ENCODE measurements around the gene RAPGEF4.

The RAPGEF4 gene

GRCh38 chr2:172925600-172925999, 190.0 kb downstream of the RAPGEF4 start:
- no peak overlapping the region for H2AK5ac ChIP-seq (ENCODE audit: low read length)
- no peak overlapping the region for H4K8ac ChIP-seq (ENCODE audit: low read depth, low read length)
- no peak overlapping the region for H2AFZ ChIP-seq (ENCODE audit: insufficient read depth, low read length, poor library complexity)
- no peak overlapping the region for H2BK5ac ChIP-seq (ENCODE audit: low read depth, low read length, poor library complexity)
- H3K14ac ChIP-seq (ENCODE audit: low read length) = no peak overlapping the region
- no peak overlapping the region for H3K4me3 ChIP-seq (ENCODE audit: low read depth, low read length)
- no CpG with 5 or more reads among the region's 2 CpGs for WGBS (ENCODE audit: extremely low coverage, insufficient coverage, insufficient read length)
- no peak overlapping the region for H3K4me2 ChIP-seq (ENCODE audit: low read length)
- no peaks in the 10 kb centered on the region for H3K4me1 ChIP-seq (ENCODE audit: control insufficient read depth in 1 of 2, insufficient read depth in 2 of 2, low read length in 2 of 2)
- no peak overlapping the region for H3K23ac ChIP-seq (ENCODE audit: low read length)
- H3K27ac ChIP-seq (ENCODE audit: low read depth, low read length) = no peak overlapping the region
- no peaks in the 10 kb centered on the region for H3K79me2 ChIP-seq (ENCODE audit: control insufficient read depth, insufficient read depth, low read length, poor library complexity)
- no peaks in the 10 kb centered on the region for H3K27me3 ChIP-seq (ENCODE audit: insufficient read depth, low read length)
- no peak overlapping the region for H3K18ac ChIP-seq (ENCODE audit: low read length)
- H4K91ac ChIP-seq (ENCODE audit: low read depth, low read length) = no peak overlapping the region
- H2BK120ac ChIP-seq (ENCODE audit: insufficient read depth, low read length, poor library complexity) = no peak overlapping the region
- H3K9ac ChIP-seq (ENCODE audit: low read length) = no peak overlapping the region
- H2BK12ac ChIP-seq (ENCODE audit: low read length) = no peak overlapping the region
- H4K12ac ChIP-seq (ENCODE audit: low read depth, low read length) = no peak overlapping the region
- no peaks in the 10 kb centered on the region for H3K36me3 ChIP-seq (ENCODE audit: control insufficient read depth in 1 of 2, insufficient read depth in 2 of 2, low read length in 2 of 2)
- no peaks in the 10 kb centered on the region for H3K9me3 ChIP-seq (ENCODE audit: insufficient read depth, low read depth, low read length)
- DNase-seq = no peak
- H3K79me1 ChIP-seq (ENCODE audit: low read length) = no peaks in the 10 kb centered on the region
- H3K4ac ChIP-seq (ENCODE audit: low read depth, low read length) = no peak overlapping the region

DNA sequence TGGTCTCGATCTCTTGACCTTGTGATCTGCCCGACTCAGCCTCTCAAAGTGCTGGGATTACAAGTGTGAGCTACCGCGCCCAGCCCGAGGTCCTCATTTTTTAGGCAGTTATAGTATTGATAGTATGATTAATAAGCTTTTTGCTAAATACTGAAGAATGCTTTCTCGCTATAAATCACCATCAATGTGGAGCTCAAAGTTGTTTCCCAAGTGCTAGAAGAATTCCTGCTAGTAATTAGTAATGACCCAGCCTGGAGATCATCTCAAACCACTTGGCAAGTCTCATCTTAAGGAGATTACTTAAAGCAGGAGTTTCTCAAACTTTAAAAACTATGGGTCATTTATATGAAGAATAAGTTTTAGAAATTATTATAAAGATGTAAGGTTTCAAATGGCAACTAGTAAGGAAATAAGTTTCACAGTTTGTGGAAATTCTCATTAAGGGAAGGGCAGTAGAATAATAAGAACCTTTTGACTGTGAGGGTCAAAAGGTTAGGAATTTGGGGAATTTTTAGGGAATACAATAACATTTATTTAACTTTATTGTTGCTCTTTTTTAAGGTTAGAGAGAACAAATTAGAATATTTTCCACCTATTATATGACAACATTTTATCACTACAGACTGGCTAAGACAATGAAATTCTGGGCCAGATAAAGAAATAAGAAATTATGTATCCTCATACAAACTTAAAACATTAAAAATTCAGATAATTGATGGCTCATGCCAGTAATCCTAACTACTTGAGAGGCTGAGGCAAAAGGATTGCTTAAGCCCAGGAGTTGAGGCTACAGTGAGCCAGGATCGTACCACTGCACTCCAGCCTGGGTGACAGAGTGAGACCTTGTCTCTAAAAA, 191.4 kb downstream of the RAPGEF4 start:
- Histone ChIP-seq H3K9me3 (ENCODE audit: insufficient read depth, low read depth, low read length) (no peaks in the 10 kb centered on the region), H3K9ac (ENCODE audit: low read length) (no peak overlapping the region), H3K36me3 (ENCODE audit: control insufficient read depth in 1 of 2, insufficient read depth in 2 of 2, low read length in 2 of 2) (no peaks in the 10 kb centered on the region), H3K14ac (ENCODE audit: low read length) (no peak overlapping the region), H3K4me1 (ENCODE audit: control insufficient read depth in 1 of 2, insufficient read depth in 2 of 2, low read length in 2 of 2) (peaks cover 0 to 5% of the 10 kb centered on the region in 2 experiments), H2AFZ (ENCODE audit: insufficient read depth, low read length, poor library complexity) (no peak overlapping the region), H3K79me1 (ENCODE audit: low read length) (no peaks in the 10 kb centered on the region), H3K79me2 (ENCODE audit: control insufficient read depth, insufficient read depth, low read length, poor library complexity) (no peaks in the 10 kb centered on the region), H2BK120ac (ENCODE audit: insufficient read depth, low read length, poor library complexity) (no peak overlapping the region), H2BK5ac (ENCODE audit: low read depth, low read length, poor library complexity) (no peak overlapping the region), H4K8ac (ENCODE audit: low read depth, low read length) (no peak overlapping the region), H2BK12ac (ENCODE audit: low read length) (no peak overlapping the region), H3K18ac (ENCODE audit: low read length) (no peak overlapping the region), H2AK5ac (ENCODE audit: low read length) (no peak overlapping the region), H3K4me3 (ENCODE audit: low read depth, low read length) (no peak overlapping the region), H3K23ac (ENCODE audit: low read length) (no peak overlapping the region), H3K4me2 (ENCODE audit: low read length) (no peak overlapping the region), H3K4ac (ENCODE audit: low read depth, low read length) (no peak overlapping the region), H3K27ac (ENCODE audit: low read depth, low read length) (no peak overlapping the region), H4K12ac (ENCODE audit: low read depth, low read length) (no peak overlapping the region), H3K27me3 (ENCODE audit: insufficient read depth, low read length) (no peaks in the 10 kb centered on the region), H4K91ac (ENCODE audit: low read depth, low read length) (no peak overlapping the region)
- DNase-seq = no peak
- WGBS (ENCODE audit: extremely low coverage, insufficient coverage, insufficient read length) = no CpG with 5 or more reads among the region's 7 CpGs

DNA sequence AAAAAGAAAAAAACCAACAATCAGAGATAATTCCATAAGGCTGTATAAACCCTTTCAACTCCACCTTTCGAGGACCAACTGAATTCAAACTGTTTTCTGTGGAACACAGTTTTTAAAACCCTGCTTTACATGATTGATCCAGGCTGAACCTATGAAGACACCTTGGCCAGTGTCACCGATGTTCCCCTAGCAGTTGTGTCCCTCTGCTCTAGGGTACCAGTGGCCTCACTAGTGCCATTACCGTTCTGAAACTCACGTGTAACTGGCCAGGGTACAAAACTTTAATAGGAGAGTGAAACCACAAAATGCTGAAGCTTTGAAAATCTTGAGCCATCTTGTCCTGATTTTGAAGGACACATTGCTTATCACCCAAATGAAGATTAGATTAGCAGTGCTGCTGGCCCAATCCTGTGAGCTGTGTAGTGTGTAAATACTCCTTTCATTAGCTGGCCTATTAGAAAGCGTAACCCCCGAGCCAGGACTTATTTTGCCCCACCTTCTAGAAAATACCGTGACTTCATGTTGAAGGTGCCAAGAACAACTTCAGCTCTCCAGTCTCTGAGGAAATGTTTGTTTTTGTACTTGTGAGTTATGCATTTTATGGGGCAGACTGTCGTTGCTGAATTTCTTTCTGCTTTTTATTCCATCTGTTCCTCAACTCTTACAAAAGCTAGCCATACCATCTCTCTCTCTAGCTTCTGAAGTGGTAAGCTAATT, 192.2 kb downstream of the RAPGEF4 start:
- WGBS (ENCODE audit: extremely low coverage, insufficient coverage, insufficient read length) = no CpG with 5 or more reads among the region's 8 CpGs
- no peak overlapping the region for H3K4ac ChIP-seq (ENCODE audit: low read depth, low read length)
- no peaks in the 10 kb centered on the region for H3K27me3 ChIP-seq (ENCODE audit: insufficient read depth, low read length)

DNA sequence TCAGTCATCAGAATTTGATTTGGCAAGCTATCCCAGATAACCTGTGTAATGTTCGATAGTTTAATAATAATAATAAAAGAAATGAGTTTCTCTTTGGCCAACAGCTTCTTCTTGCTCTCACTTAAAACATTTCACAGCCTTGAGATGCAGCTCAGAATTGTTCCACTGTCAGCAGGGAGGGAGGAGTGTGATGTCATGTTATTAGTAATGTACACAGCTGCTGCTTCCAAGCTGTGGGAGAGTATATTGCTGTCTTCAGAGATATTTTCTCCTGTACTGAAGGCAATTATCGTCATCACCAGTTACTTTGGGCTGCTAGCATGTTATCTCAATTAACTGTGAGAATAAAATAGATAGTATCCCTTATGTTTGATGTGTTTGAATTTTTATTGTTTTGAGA, 193.1 kb downstream of the RAPGEF4 start:
- Histone ChIP-seq H3K18ac (ENCODE audit: low read length) (no peak overlapping the region), H4K8ac (ENCODE audit: low read depth, low read length) (no peak overlapping the region), H3K14ac (ENCODE audit: low read length) (no peak overlapping the region), H3K9me3 (ENCODE audit: insufficient read depth, low read depth, low read length) (no peaks in the 10 kb centered on the region), H3K27ac (ENCODE audit: low read depth, low read length) (no peak overlapping the region), H4K12ac (ENCODE audit: low read depth, low read length) (no peak overlapping the region), H4K91ac (ENCODE audit: low read depth, low read length) (no peak overlapping the region), H2BK5ac (ENCODE audit: low read depth, low read length, poor library complexity) (no peak overlapping the region), H2AFZ (ENCODE audit: insufficient read depth, low read length, poor library complexity) (no peak overlapping the region), H3K79me2 (ENCODE audit: control insufficient read depth, insufficient read depth, low read length, poor library complexity) (no peaks in the 10 kb centered on the region), H3K36me3 (ENCODE audit: control insufficient read depth in 1 of 2, insufficient read depth in 2 of 2, low read length in 2 of 2) (no peaks in the 10 kb centered on the region), H3K9ac (ENCODE audit: low read length) (no peak overlapping the region), H2BK12ac (ENCODE audit: low read length) (no peak overlapping the region), H3K79me1 (ENCODE audit: low read length) (no peaks in the 10 kb centered on the region), H3K4ac (ENCODE audit: low read depth, low read length) (no peak overlapping the region), H2BK120ac (ENCODE audit: insufficient read depth, low read length, poor library complexity) (no peak overlapping the region), H3K4me1 (ENCODE audit: control insufficient read depth in 1 of 2, insufficient read depth in 2 of 2, low read length in 2 of 2) (peaks cover 0 to 5% of the 10 kb centered on the region in 2 experiments), H3K23ac (ENCODE audit: low read length) (no peak overlapping the region), H3K4me3 (ENCODE audit: low read depth, low read length) (no peak overlapping the region), H3K4me2 (ENCODE audit: low read length) (no peak overlapping the region), H2AK5ac (ENCODE audit: low read length) (no peak overlapping the region), H3K27me3 (ENCODE audit: insufficient read depth, low read length) (no peaks in the 10 kb centered on the region)
- no peak for DNase-seq
- WGBS (ENCODE audit: extremely low coverage, insufficient coverage, insufficient read length) = no CpG with 5 or more reads among the region's 2 CpGs

More for the DNA sequence above, 192.2 kb downstream of the RAPGEF4 start:
- Histone ChIP-seq H2AK5ac (ENCODE audit: low read length) (no peak overlapping the region), H3K9me3 (ENCODE audit: insufficient read depth, low read depth, low read length) (no peaks in the 10 kb centered on the region), H3K14ac (ENCODE audit: low read length) (no peak overlapping the region), H3K9ac (ENCODE audit: low read length) (no peak overlapping the region), H4K91ac (ENCODE audit: low read depth, low read length) (no peak overlapping the region), H2BK120ac (ENCODE audit: insufficient read depth, low read length, poor library complexity) (no peak overlapping the region), H4K12ac (ENCODE audit: low read depth, low read length) (no peak overlapping the region), H3K23ac (ENCODE audit: low read length) (no peak overlapping the region), H2BK5ac (ENCODE audit: low read depth, low read length, poor library complexity) (no peak overlapping the region), H2AFZ (ENCODE audit: insufficient read depth, low read length, poor library complexity) (no peak overlapping the region), H3K79me2 (ENCODE audit: control insufficient read depth, insufficient read depth, low read length, poor library complexity) (no peaks in the 10 kb centered on the region), H3K18ac (ENCODE audit: low read length) (no peak overlapping the region), H3K4me3 (ENCODE audit: low read depth, low read length) (no peak overlapping the region), H3K79me1 (ENCODE audit: low read length) (no peaks in the 10 kb centered on the region), H3K36me3 (ENCODE audit: control insufficient read depth in 1 of 2, insufficient read depth in 2 of 2, low read length in 2 of 2) (no peaks in the 10 kb centered on the region), H2BK12ac (ENCODE audit: low read length) (no peak overlapping the region), H3K4me2 (ENCODE audit: low read length) (no peak overlapping the region), H3K27ac (ENCODE audit: low read depth, low read length) (no peak overlapping the region), H4K8ac (ENCODE audit: low read depth, low read length) (no peak overlapping the region), H3K4me1 (ENCODE audit: control insufficient read depth in 1 of 2, insufficient read depth in 2 of 2, low read length in 2 of 2) (peaks cover 0 to 5% of the 10 kb centered on the region in 2 experiments)
- no peak for DNase-seq

All from trophoblast cell (in vitro differentiated cells and primary cell).